ENCODE measurements around the gene TSPAN5.

The TSPAN5 gene

GRCh38 chr4:98606894-98607293, 51.5 kb downstream of the TSPAN5 start:
- H3K4me3 ChIP-seq (ENCODE audit: low read depth, low read length) = no peak overlapping the region
- no peak overlapping the region for H3K27ac ChIP-seq (ENCODE audit: low read depth, low read length)
- no peaks in the 10 kb centered on the region for H3K9me3 ChIP-seq (ENCODE audit: control insufficient read depth, insufficient read depth, low read depth, low read length)
- H3K27me3 ChIP-seq (ENCODE audit: control insufficient read depth, insufficient read depth, low read length) = no peaks in the 10 kb centered on the region
- no peak overlapping the region for H3K9ac ChIP-seq (ENCODE audit: low read length)
- peaks cover 43% of the 10 kb centered on the region for H3K4me1 ChIP-seq (ENCODE audit: control insufficient read depth, insufficient read depth, low read length)
- no peaks in the 10 kb centered on the region for H3K36me3 ChIP-seq (ENCODE audit: control insufficient read depth, insufficient read depth, low read length)

- no peak overlapping the region for H3K9ac ChIP-seq (ENCODE audit: low read length)
- peaks cover 37% of the 10 kb centered on the region for H3K4me1 ChIP-seq (ENCODE audit: control insufficient read depth, insufficient read depth, low read length)
- H3K9me3 ChIP-seq (ENCODE audit: control insufficient read depth, insufficient read depth, low read depth, low read length) = peaks cover 4% of the 10 kb centered on the region
- H3K4me3 ChIP-seq (ENCODE audit: low read depth, low read length) = no peak overlapping the region
- no peaks in the 10 kb centered on the region for H3K27me3 ChIP-seq (ENCODE audit: control insufficient read depth, insufficient read depth, low read length)
- no peaks in the 10 kb centered on the region for H3K36me3 ChIP-seq (ENCODE audit: control insufficient read depth, insufficient read depth, low read length)
- H3K27ac ChIP-seq (ENCODE audit: low read depth, low read length) = no peak overlapping the region
Measured at GRCh38 chr4:98605216-98605615, 53.2 kb downstream of the TSPAN5 start.

- Histone ChIP-seq H3K27me3 (ENCODE audit: control insufficient read depth, insufficient read depth, low read length) (no peaks in the 10 kb centered on the region), H3K27ac (ENCODE audit: low read depth, low read length) (no peak overlapping the region), H3K4me3 (ENCODE audit: low read depth, low read length) (no peak overlapping the region), H3K36me3 (ENCODE audit: control insufficient read depth, insufficient read depth, low read length) (no peaks in the 10 kb centered on the region), H3K9ac (ENCODE audit: low read length) (no peak overlapping the region), H3K9me3 (ENCODE audit: control insufficient read depth, insufficient read depth, low read depth, low read length) (peaks cover 9% of the 10 kb centered on the region), H3K4me1 (ENCODE audit: control insufficient read depth, insufficient read depth, low read length) (peaks cover 32% of the 10 kb centered on the region)
Measured at GRCh38 chr4:98604723-98605122, 53.7 kb downstream of the TSPAN5 start.

- no peak overlapping the region for H3K9ac ChIP-seq (ENCODE audit: low read length)
- peaks cover 16% of the 10 kb centered on the region for H3K9me3 ChIP-seq (ENCODE audit: control insufficient read depth, insufficient read depth, low read depth, low read length)
- no peak overlapping the region for H3K4me3 ChIP-seq (ENCODE audit: low read depth, low read length)
- H3K4me1 ChIP-seq (ENCODE audit: control insufficient read depth, insufficient read depth, low read length) = peaks cover 24% of the 10 kb centered on the region
- H3K27me3 ChIP-seq (ENCODE audit: control insufficient read depth, insufficient read depth, low read length) = no peaks in the 10 kb centered on the region
- no peaks in the 10 kb centered on the region for H3K36me3 ChIP-seq (ENCODE audit: control insufficient read depth, insufficient read depth, low read length)
- no peak overlapping the region for H3K27ac ChIP-seq (ENCODE audit: low read depth, low read length)
Measured at GRCh38 chr4:98603683-98604521, 54.5 kb downstream of the TSPAN5 start.

- H3K4me3 ChIP-seq (ENCODE audit: low read depth, low read length) = no peak overlapping the region
- H3K4me1 ChIP-seq (ENCODE audit: control insufficient read depth, insufficient read depth, low read length) = peaks cover 21% of the 10 kb centered on the region
- H3K36me3 ChIP-seq (ENCODE audit: control insufficient read depth, insufficient read depth, low read length) = no peaks in the 10 kb centered on the region
- H3K27ac ChIP-seq (ENCODE audit: low read depth, low read length) = no peak overlapping the region
- no peaks in the 10 kb centered on the region for H3K27me3 ChIP-seq (ENCODE audit: control insufficient read depth, insufficient read depth, low read length)
- H3K9me3 ChIP-seq (ENCODE audit: control insufficient read depth, insufficient read depth, low read depth, low read length) = peaks cover 20% of the 10 kb centered on the region
- no peak overlapping the region for H3K9ac ChIP-seq (ENCODE audit: low read length)
Measured at GRCh38 chr4:98602270-98602669, 56.1 kb downstream of the TSPAN5 start.

GRCh38 chr4:98601708-98602107, 56.7 kb downstream of the TSPAN5 start:
- peaks cover 20% of the 10 kb centered on the region for H3K9me3 ChIP-seq (ENCODE audit: control insufficient read depth, insufficient read depth, low read depth, low read length)
- no peak overlapping the region for H3K9ac ChIP-seq (ENCODE audit: low read length)
- H3K36me3 ChIP-seq (ENCODE audit: control insufficient read depth, insufficient read depth, low read length) = no peaks in the 10 kb centered on the region
- no peaks in the 10 kb centered on the region for H3K27me3 ChIP-seq (ENCODE audit: control insufficient read depth, insufficient read depth, low read length)
- no peak overlapping the region for H3K4me3 ChIP-seq (ENCODE audit: low read depth, low read length)
- peaks cover 16% of the 10 kb centered on the region for H3K4me1 ChIP-seq (ENCODE audit: control insufficient read depth, insufficient read depth, low read length)
- no peak overlapping the region for H3K27ac ChIP-seq (ENCODE audit: low read depth, low read length)

- no peaks in the 10 kb centered on the region for H3K36me3 ChIP-seq (ENCODE audit: control insufficient read depth, insufficient read depth, low read length)
- H3K4me3 ChIP-seq (ENCODE audit: low read depth, low read length) = no peak overlapping the region
- no peak overlapping the region for H3K27ac ChIP-seq (ENCODE audit: low read depth, low read length)
- H3K27me3 ChIP-seq (ENCODE audit: control insufficient read depth, insufficient read depth, low read length) = no peaks in the 10 kb centered on the region
- no peak overlapping the region for H3K9ac ChIP-seq (ENCODE audit: low read length)
- H3K4me1 ChIP-seq (ENCODE audit: control insufficient read depth, insufficient read depth, low read length) = 0 out of 2 replicates have a peak, but pooled peaks cover 7% of the 10 kb centered on the region
- H3K9me3 ChIP-seq (ENCODE audit: control insufficient read depth, insufficient read depth, low read depth, low read length) = peaks cover 20% of the 10 kb centered on the region
Measured at GRCh38 chr4:98599617-98600205, 58.7 kb downstream of the TSPAN5 start.

GRCh38 chr4:98586962-98587354, 71.5 kb downstream of the TSPAN5 start:
- no peaks in the 10 kb centered on the region for H3K36me3 ChIP-seq (ENCODE audit: control insufficient read depth, insufficient read depth, low read length)
- H3K9ac ChIP-seq (ENCODE audit: low read length) = no peak overlapping the region
- no peaks in the 10 kb centered on the region for H3K27me3 ChIP-seq (ENCODE audit: control insufficient read depth, insufficient read depth, low read length)
- H3K9me3 ChIP-seq (ENCODE audit: control insufficient read depth, insufficient read depth, low read depth, low read length) = no peaks in the 10 kb centered on the region
- H3K4me1 ChIP-seq (ENCODE audit: control insufficient read depth, insufficient read depth, low read length) = peaks cover 10% of the 10 kb centered on the region; the same call in 1 of the 2 replicates
- H3K4me3 ChIP-seq (ENCODE audit: low read depth, low read length) = no peak overlapping the region
- no peak overlapping the region for H3K27ac ChIP-seq (ENCODE audit: low read depth, low read length)

GRCh38 chr4:98586291-98586961, 72.0 kb downstream of the TSPAN5 start:
- Histone ChIP-seq H3K36me3 (ENCODE audit: control insufficient read depth, insufficient read depth, low read length) (no peaks in the 10 kb centered on the region), H3K27me3 (ENCODE audit: control insufficient read depth, insufficient read depth, low read length) (no peaks in the 10 kb centered on the region), H3K9ac (ENCODE audit: low read length) (no peak overlapping the region), H3K27ac (ENCODE audit: low read depth, low read length) (no peak overlapping the region), H3K9me3 (ENCODE audit: control insufficient read depth, insufficient read depth, low read depth, low read length) (no peaks in the 10 kb centered on the region), H3K4me3 (ENCODE audit: low read depth, low read length) (no peak overlapping the region), H3K4me1 (ENCODE audit: control insufficient read depth, insufficient read depth, low read length) (peaks cover 10% of the 10 kb centered on the region; the same call in 1 of the 2 replicates)

GRCh38 chr4:98585596-98585995, 72.8 kb downstream of the TSPAN5 start:
- no peak overlapping the region for H3K27ac ChIP-seq (ENCODE audit: low read depth, low read length)
- H3K4me3 ChIP-seq (ENCODE audit: low read depth, low read length) = no peak overlapping the region
- no peak overlapping the region for H3K9ac ChIP-seq (ENCODE audit: low read length)
- no peaks in the 10 kb centered on the region for H3K27me3 ChIP-seq (ENCODE audit: control insufficient read depth, insufficient read depth, low read length)
- no peaks in the 10 kb centered on the region for H3K36me3 ChIP-seq (ENCODE audit: control insufficient read depth, insufficient read depth, low read length)
- no peaks in the 10 kb centered on the region for H3K9me3 ChIP-seq (ENCODE audit: control insufficient read depth, insufficient read depth, low read depth, low read length)
- H3K4me1 ChIP-seq (ENCODE audit: control insufficient read depth, insufficient read depth, low read length) = peaks cover 10% of the 10 kb centered on the region; the same call in 1 of the 2 replicates

- H3K9ac ChIP-seq (ENCODE audit: low read length) = no peak overlapping the region
- no peak overlapping the region for H3K27ac ChIP-seq (ENCODE audit: low read depth, low read length)
- H3K9me3 ChIP-seq (ENCODE audit: control insufficient read depth, insufficient read depth, low read depth, low read length) = no peaks in the 10 kb centered on the region
- peaks cover 10% of the 10 kb centered on the region; the same call in 1 of the 2 replicates for H3K4me1 ChIP-seq (ENCODE audit: control insufficient read depth, insufficient read depth, low read length)
- no peaks in the 10 kb centered on the region for H3K36me3 ChIP-seq (ENCODE audit: control insufficient read depth, insufficient read depth, low read length)
- no peaks in the 10 kb centered on the region for H3K27me3 ChIP-seq (ENCODE audit: control insufficient read depth, insufficient read depth, low read length)
- H3K4me3 ChIP-seq (ENCODE audit: low read depth, low read length) = no peak overlapping the region
Measured at GRCh38 chr4:98584265-98584664, 74.1 kb downstream of the TSPAN5 start.
